HG03442 (cell line): ENCODE data around the gene GRM8.
A peak's percentile ranks its signal among the peaks of the same experiment; 100 is the strongest.

Source experiments
- ATAC-seq: cut with Tn5 transposase; IDR thresholded peaks from one replicate; pipeline ENCODE4 v1.9.1; 2021; ENCODE audit warnings: mild to moderate bottlenecking, moderate library complexity; ENCODE audit not compliant: unreplicated experiment

Gene GRM8

GRCh38 chr7:127152423-127152822 lies 100.3 kb downstream of the GRM8 start:
- no peak for ATAC-seq

- ATAC-seq = no peak
Measured at GRCh38 chr7:127151379-127151778, 101.4 kb downstream of the GRM8 start.

DNA sequence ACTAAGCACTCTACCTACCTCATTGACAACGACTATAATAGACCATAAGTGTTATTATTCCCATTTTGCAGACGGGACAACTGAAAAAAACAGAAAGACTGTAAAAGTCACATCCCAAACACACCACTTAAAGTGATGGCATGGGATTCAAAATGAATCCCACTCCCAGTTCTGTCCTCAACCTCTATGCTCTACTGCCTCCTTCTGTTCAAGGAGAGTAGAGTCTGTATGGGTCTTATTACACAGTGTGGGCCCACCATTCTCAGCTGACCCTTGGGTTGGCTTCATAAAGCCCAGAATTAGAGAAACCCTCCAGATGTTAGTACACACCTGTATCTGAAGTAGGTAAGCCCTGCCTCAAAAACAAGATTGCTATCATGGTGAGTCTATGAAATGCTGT lies 102.2 kb downstream of the GRM8 start:
- no peak for ATAC-seq

- no peak for ATAC-seq
Measured at GRCh38 chr7:127146746-127147536, 105.8 kb downstream of the GRM8 start.

DNA sequence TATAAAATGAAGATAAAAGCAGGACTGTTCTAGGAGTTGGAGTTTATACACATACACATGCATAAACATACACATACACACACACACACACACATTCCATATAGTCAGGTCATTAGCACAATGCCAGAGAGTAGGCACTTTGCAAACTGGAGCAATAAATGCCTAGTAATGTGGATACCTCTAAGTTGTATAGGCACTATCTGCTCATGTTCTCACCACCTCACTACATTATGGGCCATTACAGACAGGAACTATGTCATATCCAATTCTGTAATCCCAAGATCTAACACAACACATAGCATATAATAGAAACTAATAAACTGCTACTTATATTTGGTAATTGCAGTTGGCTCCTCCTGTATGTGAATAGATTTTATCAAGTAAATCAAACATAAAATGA lies 115.6 kb downstream of the GRM8 start:
- ATAC-seq = no peak

DNA sequence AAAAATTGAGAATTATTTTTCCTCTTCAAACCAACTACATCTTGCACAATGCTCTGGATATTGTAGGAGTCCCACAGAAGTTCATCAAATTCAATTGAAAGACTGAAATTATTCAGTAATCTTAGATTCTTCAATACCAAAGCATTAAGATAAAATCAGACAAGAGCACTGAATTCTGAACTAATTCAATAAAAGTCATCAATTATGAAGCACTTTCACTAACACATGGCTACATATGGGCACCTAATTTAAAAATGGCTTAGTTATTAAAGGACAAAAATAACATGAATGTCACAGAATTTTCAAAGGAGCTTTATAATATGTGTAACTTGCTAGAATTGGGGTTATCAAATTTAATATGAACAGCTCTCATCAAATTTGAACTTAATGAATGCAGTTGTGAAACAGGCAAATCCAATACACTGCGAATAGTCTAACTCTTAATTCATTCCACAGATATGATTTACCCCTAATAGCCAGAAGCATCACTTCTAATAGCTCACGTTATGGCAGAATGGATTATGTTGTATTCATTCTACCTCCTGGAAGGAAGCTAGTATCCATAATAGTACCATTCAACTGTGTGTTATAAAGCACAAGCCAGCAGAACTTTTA lies 116.8 kb downstream of the GRM8 start:
- no peak for ATAC-seq

- ATAC-seq = no peak
Measured at GRCh38 chr7:127123220-127123619, 129.5 kb downstream of the GRM8 start.

GRCh38 chr7:127119517-127119916 lies 133.2 kb downstream of the GRM8 start:
- no peak for ATAC-seq

- ATAC-seq = peak; percentile 80
Measured at GRCh38 chr7:127114742-127115265, 137.9 kb downstream of the GRM8 start.

- ATAC-seq = peak; percentile 79
Measured at GRCh38 chr7:127107601-127108007, 145.1 kb downstream of the GRM8 start.

DNA sequence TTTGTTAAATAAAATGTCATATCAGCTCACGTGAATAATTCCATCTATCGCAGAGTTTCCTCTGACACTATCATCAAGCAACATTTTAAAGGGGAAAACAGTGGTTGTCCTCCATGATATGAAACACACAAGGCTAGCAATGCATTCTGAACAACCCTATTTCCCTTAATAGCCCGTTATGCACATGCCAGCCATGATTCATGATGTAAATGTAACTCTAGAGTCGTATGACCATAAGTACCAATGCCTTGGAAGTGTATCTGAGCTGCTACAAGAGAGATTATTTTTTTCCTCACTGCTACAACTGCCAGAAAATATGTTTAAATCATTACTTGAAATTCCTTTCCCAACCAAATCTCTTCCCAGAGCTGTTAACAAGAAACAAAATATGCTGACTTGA lies 159.4 kb downstream of the GRM8 start:
- ATAC-seq = no peak

DNA sequence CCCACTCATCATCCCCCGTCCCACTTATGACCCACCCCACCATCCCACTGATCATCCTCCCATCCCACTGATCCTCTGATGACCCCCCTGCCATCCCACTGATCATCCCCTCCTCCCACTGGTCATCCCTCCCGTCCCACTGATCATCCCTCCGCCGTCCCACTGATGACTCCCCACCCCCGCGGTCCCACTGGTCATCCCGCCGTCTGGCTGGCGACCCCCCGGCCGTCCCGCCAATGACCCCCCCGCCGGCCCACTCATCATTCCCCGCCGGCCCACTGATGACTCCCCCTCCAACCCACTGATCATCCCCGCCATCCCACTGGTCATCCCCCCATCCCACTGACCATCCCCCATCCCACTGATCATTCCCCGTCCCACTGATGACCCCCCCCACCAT lies 161.1 kb downstream of the GRM8 start:
- ATAC-seq = no peak

DNA sequence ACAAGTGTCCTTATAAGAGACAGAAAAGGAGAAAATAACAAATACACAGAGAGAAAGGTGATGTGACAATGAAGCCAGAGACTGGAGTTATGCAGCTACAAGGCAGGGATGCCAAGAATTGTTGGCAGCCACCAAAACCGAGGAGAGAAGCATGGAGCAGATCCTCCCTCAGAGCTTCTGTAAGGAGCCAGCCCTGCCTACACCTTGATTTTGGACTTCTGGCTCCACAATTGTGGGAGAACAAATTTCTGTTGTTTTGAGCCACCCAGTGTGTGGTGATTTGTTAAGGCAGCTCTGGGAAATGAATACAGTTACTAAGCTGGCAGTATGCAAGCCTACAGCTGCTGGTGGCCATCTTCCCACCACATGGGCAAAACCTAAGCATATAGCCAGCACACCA lies 163.6 kb downstream of the GRM8 start:
- no peak for ATAC-seq

DNA sequence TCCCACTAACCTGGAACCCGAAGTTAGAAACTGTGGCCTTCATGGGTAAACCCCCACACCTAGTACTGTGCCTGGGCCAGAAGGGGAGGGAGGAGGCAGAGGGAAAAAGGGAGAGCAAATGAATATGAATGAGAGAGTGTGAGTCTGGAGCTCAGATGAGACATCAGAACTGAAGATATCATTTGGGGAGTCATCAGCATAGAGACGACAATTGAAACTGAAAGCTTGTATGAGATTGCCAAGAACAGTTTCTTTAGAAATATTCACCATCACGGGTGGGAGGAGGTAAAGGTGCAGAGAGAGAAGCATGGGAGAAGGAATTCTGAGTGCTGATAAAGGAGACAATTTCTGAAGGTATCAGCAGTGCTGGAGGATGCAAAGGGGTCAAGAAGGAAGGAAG lies 171.2 kb downstream of the GRM8 start:
- ATAC-seq = no peak

- ATAC-seq = no peak
Measured at GRCh38 chr7:127080576-127080975, 172.2 kb downstream of the GRM8 start.

DNA sequence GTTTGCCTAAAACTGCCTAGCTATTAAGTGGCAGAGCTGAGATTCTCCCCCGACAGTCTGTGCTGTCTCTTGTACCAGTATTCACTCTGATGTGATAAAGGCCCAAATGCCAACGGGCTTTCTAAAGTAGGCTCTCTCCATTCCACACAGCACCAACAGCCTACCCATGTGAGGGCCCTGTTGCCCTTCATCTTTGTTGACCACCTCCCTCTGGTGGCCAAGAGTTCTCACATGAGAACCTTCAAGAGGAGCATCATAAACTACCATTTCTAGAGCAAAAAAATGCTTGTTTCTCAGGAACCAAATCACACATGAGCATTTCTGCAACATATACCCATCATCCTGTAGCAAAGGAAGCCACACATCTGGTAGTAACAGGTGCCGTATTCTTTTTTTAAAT lies 185.8 kb downstream of the GRM8 start:
- ATAC-seq = no peak

DNA sequence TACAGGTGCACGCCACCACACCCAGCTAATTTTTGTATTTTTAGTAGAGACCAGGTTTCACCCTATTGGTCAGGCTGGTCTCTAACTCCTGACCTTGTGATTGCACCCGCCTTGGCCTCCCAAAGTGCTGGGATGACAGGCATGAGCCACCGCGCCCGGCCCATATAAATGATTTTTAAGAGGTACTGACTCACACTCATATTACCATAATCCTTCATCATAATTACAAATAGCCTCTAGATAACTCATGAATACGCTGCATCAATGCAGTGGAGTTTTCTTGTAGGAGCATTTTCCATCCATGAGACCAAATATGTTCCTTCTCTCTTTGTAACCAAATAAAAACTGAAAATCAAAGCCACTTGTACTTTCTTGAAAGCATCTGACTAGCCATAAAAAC lies 193.3 kb downstream of the GRM8 start:
- ATAC-seq = no peak

- no peak for ATAC-seq
Measured at GRCh38 chr7:127057918-127058317, 194.8 kb downstream of the GRM8 start.

DNA sequence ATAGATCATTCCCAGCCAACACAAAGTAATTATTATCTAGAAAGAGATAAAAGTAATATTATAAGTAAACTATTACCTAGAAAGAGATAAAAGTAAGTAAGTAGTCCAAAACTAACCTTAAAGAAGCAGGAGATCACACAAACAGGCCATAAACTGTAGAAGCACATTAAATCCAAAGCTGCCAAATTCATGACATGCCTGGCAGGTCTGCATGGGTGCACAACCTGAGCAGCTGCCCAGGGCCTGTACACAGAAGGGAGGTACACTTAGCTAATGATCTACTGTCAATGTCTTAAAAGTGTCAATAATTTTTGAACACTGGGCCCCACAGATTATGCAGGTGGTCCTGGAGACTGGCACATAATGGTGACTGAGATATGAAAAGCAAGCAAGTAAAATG lies 196.5 kb downstream of the GRM8 start:
- no peak for ATAC-seq

GRCh38 chr7:127047521-127047920 lies 205.2 kb downstream of the GRM8 start:
- ATAC-seq = no peak

DNA sequence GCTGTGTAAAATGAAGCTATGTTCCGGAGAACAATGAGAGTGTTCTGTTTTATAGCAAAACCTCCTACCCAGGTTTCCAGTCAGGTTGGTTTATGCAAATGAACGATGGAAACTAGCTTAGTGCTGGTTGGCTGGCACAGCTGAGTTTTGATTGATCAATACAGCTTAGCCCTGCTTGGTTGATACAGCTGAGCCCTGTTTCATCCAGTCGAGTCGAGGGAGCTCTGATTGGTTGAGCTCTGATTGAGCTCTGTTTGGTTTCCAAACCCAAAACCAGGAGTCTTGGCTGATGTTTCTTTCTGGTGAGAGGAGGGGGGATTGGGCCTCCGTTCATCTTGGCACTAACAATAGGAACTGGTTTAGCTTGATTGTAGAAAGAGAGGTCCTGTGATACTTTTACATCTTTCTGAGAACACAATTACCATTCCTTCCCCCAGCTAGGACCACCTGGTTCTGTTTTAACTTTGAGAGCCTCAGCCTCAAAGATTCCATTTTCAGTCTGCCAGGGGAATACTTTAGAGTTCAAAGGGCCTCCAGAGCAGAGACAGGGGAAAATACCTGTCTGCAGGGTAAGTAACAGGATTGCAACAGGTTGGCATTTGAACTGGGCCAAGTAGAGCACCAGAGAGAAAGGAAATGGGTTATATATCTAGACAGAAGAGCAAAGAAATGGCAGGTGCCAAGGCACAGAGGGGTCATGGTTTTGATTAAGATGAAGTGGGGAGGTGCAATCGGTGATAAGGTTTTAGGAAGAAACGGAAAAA lies 210.9 kb downstream of the GRM8 start:
- ATAC-seq = no peak

GRCh38 chr7:127040042-127040441 lies 212.7 kb downstream of the GRM8 start:
- ATAC-seq = no peak
